GM19324 (cell line): ENCODE data around the gene FAM3B.

ENCODE experiments used
- ATAC-seq: cut with Tn5 transposase; IDR thresholded peaks from one replicate; pipeline ENCODE4 v1.9.1; 2021; ENCODE audit warnings: mild to moderate bottlenecking, moderate library complexity; ENCODE audit not compliant: unreplicated experiment, low FRiP score

Gene FAM3B

DNA sequence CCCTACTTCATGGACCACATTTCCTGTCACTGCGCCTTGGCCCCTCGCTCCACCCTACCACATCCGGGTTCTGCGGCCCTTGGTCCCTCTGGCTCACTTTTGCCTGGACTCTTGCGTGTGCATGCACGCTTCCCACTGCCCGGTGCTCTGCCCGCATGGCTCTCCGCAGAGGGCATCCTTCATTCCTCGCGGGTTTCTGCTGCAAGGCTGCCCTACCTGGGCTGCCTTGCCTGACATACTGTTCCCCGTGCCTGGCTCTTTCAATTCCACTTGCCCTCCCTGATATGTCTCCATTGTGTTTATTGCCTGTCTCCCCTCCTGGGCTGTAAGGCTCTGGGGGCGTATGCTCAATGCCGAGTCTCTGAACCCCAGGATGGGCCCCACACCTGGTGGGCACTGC is 71.7 kb downstream of the FAM3B start:
- no peak for ATAC-seq

GRCh38 chr21:41390043-41390639 is 73.5 kb downstream of the FAM3B start:
- no peak for ATAC-seq

- no peak for ATAC-seq
Observed at GRCh38 chr21:41393876-41394465, 77.4 kb downstream of the FAM3B start.

GRCh38 chr21:41396558-41397075 is 80.0 kb downstream of the FAM3B start:
- ATAC-seq, result no peak

DNA sequence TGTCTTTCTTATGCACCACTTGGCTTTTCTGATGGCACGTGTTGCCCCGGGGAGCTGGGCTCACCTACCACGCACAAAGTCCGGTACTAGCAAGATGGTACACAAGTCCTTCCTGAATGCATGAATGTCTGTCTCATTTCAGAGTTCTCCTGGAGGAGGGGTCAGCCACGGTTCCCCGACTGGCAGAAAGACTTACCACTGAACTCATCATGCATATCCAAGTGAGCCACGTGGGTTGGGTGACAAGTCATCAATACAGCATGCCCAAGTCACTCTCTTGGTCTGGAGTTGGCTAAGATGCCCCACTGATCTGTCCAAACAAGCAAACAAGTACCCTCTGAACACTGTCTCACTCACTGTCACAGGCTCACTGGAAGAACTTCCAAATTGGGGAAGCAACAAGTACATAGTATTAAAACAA is 80.9 kb downstream of the FAM3B start:
- ATAC-seq, result no peak

DNA sequence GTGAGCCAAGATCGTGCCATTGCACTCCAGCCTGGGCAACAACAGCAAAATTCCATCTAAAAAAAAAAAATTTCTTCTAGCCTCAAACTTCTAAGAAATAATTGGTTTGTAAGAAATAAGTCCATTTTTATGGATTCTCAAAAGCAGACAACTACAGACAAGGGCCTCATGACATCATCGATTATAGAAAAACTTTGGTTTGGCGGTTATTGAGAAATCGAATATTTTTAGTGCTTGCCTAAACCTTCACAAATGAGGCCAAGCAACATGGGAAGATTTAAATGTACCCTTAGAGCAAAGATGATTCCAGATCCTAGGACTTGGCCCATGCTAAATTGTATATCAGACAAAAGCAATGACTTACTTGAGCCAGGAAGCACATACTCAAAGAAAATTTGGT is 81.7 kb downstream of the FAM3B start:
- no peak for ATAC-seq

DNA sequence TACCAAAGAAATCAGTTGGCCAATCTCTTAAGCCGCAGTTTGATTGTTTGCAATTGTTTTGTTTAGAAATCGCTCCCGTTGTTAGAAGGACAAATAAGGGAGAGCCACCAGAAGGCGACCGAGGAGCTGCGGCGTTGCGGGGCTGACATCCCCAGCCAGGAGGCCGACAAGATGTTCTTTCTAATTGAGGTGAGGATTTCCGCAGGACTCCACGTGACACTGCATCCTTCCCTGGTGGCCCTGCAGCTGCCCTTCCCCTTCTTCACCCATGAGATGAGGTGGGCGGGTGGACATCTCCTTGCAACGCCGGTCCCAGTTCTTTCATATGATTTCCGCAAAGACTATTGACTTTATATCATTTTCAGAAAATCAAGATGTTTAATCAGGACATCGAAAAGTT is 82.2 kb downstream of the FAM3B start:
- no peak for ATAC-seq

DNA sequence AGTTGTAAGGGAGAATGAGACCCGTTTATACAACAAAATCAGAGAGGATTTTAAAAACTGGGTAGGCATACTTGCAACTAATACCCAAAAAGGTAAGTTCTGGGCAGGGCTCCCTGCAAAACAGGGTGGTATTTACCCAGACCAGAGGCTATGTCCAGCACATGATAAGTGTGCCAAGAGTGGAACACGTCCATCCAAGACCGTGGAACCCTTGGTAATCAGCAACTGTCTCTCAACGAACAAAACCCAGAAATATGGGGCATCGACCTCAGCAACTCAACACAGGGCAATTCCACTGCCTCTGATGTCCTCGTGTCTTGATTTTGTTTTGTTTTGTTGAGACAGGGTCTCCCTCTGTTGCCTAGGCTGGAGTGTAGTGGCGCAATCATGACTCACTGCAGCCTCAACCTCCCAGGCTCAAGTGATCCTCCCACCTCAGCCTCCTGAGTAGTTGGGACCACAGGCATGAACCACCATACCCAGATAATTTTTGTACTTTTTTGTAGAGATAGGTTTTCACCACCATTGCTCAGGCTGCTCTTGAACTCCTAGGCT is 82.7 kb downstream of the FAM3B start:
- no peak for ATAC-seq

- no peak for ATAC-seq
Observed at GRCh38 chr21:41402231-41402630, 85.6 kb downstream of the FAM3B start.

DNA sequence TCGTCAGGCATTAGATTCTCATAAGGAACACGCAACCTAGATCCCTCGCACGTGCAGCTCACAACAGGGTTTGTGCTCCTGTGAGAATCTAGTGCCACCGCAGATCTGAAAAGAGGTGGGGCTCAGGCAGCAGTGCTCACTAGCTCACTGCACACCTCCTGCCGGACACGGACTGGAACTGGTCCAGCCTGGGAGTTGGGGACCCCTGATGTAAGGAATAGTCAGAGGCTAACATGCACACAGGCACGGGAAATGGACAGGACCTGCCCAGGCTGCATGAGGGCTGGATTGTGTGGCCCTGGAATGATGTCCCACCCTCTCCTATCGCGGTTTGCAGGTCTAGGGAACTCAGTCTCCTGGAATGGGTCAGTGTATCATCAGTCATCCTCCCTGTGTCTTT is 86.2 kb downstream of the FAM3B start:
- no peak for ATAC-seq

GRCh38 chr21:41403331-41403730 is 86.7 kb downstream of the FAM3B start:
- no peak for ATAC-seq

- ATAC-seq, result no peak
Observed at GRCh38 chr21:41403966-41404365, 87.4 kb downstream of the FAM3B start.

- no peak for ATAC-seq
Observed at GRCh38 chr21:41405321-41405720, 88.7 kb downstream of the FAM3B start.

GRCh38 chr21:41406340-41406739 is 89.7 kb downstream of the FAM3B start:
- no peak for ATAC-seq
